22Rv1 (cell line): Measurements from ENCODE around the gene SLC25A11.
A peak's percentile ranks its signal among the peaks of the same experiment; 100 is the strongest.

Experiments
- H3K27ac ChIP-seq: fragments of 450-650 bp; 2 replicates; pipeline ENCODE4 v1.5.1; 2017
- ZFX ChIP-seq: fragments of 450-650 bp; IDR thresholded peaks from 2 replicates; pipeline ENCODE4 v1.6.1; 2017; ENCODE audit warnings: antibody characterized with exemption, borderline replicate concordance
- TF ChIP-seq, protein P1 (sequence below): fragments of 450-650 bp; IDR thresholded peaks from 2 replicates; pipeline ENCODE4 v1.5.1; 2017; ENCODE audit warnings: mild to moderate bottlenecking

The SLC25A11 gene

DNA sequence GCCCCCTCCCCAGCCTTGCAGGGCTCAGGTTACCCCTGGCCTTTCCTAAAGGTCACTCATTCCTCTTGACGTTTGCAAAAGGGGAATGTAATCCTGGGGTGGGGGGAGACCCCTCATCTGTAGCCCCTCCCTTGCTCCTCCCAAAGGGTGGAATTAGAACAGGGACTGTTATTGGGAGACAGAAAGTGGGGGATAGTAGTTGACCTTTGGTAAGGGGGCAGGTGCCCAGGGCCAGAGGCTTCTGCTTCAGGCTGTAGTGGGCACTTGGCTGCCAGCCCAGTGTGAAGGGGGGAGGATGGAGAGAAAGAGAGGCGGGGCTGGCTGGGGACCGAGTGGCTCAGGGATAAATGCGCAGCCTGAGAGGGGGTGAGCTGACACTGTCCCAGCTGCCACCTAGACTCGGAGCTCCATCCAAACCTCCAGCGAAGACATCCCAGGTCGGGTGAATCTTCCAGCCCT, 10.9 kb upstream of the SLC25A11 start, which contains the start of gene ENO3:
Gene ENO3 (plus strand): TSS at position 374 of the 459 bp plus-strand sequence. CDS start 711 bp downstream, outside the sequence.
- TF ChIP-seq, protein P1, sequence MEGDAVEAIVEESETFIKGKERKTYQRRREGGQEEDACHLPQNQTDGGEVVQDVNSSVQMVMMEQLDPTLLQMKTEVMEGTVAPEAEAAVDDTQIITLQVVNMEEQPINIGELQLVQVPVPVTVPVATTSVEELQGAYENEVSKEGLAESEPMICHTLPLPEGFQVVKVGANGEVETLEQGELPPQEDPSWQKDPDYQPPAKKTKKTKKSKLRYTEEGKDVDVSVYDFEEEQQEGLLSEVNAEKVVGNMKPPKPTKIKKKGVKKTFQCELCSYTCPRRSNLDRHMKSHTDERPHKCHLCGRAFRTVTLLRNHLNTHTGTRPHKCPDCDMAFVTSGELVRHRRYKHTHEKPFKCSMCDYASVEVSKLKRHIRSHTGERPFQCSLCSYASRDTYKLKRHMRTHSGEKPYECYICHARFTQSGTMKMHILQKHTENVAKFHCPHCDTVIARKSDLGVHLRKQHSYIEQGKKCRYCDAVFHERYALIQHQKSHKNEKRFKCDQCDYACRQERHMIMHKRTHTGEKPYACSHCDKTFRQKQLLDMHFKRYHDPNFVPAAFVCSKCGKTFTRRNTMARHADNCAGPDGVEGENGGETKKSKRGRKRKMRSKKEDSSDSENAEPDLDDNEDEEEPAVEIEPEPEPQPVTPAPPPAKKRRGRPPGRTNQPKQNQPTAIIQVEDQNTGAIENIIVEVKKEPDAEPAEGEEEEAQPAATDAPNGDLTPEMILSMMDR, result no peak
- no peak for TF ChIP-seq ZFX
- peak within 1 kb of the TSS; percentile 100 for H3K27ac ChIP-seq

DNA sequence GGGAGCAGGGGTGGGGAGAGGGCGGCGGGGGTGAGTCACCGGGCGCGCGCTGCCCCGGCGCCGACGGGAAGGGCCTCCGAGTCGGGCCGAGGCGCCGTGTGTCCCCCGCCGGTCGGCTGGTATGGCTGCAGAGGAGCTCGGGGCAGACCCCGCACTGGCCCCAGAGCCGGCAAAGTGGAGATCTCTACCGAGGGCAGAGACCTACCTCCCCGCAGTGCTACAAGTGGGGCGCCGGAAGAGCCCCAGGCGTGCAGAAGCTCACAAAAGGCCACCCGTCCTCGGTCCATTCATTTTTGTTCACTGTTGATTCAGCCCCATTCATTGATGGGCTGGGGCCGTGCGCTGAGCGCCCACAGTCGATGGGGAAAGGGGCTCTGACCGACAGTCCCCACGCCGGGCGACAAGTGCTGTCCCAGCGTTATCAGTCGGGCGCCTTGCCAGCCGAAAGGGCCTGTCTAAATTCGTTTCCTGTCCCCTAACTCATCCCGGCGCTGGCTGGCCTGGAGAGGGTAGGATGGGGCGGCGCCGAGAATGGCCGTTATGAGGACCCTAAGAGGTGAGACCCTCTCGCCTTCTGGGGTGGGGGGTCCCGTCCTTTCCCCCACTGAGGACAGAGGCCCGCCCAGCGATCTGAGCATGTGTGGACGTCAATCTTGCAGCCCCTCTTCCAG, 10.4 kb upstream of the SLC25A11 start:
- TF ChIP-seq ZFX, result no peak
- TF ChIP-seq, protein P1, result no peak
- H3K27ac ChIP-seq, result peak overlapping the region; percentile 100

DNA sequence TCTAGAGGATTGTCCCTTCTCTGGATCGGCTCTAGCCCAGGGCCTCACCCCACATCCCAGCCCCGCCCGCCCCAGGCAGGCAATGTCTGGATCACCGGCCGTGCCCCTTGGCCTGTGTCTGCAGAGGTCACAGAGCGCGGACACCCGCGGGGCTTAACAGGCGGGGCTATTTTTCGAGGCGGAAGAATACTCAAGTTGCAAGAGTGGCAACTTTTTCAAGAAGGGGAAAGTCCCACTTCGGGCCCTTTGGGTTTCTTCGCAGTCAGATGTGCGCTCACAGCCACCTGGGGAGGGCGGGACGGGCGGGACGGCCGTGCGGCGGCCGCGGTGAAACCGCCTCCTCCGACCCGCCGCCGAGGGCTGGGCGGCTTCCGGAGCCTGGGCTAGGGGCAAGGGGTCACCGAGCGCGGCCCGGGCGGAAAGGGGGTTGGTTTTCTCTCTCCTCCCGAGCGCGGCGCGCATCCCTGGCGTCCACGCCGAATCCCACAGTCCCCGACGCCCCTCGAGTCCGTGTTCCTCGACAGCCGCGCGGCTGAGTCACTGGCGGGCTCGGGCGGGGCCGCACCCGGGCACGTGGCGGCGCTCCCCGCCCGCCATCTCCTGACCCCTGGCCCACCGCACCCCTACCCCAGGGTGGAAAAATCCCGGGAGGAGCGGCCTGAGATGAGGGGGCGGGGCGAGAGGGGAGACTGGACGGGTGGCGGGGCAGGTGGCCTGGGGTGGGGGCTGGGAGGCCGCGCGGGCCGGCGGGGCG, 9.7 kb upstream of the SLC25A11 start:
- TF ChIP-seq ZFX, result no peak
- TF ChIP-seq, protein P1, result no peak
- H3K27ac ChIP-seq, result peak overlapping the region; percentile 100

DNA sequence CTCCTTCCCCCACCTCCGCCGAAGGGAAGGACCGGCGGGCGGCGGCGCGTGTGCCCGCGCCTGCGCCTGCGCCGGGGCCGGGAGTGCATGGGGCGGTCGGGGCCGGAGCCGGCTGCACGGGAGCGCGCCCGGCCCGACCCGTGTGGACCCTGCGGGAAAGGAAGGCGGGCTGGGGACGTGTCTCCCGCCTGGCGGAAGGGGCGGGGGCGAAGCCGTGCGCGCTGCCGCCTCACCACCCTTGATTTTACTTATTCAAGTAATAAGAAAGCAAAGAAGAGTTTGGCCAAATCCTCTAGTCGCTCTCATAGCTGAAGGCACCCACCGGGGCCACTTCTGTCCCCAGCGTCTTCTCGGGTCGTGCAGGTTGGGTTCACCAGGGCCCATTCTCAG, 9.1 kb upstream of the SLC25A11 start:
- no peak for TF ChIP-seq ZFX
- TF ChIP-seq, protein P1, result no peak
- peak overlapping the region; percentile 100 for H3K27ac ChIP-seq

DNA sequence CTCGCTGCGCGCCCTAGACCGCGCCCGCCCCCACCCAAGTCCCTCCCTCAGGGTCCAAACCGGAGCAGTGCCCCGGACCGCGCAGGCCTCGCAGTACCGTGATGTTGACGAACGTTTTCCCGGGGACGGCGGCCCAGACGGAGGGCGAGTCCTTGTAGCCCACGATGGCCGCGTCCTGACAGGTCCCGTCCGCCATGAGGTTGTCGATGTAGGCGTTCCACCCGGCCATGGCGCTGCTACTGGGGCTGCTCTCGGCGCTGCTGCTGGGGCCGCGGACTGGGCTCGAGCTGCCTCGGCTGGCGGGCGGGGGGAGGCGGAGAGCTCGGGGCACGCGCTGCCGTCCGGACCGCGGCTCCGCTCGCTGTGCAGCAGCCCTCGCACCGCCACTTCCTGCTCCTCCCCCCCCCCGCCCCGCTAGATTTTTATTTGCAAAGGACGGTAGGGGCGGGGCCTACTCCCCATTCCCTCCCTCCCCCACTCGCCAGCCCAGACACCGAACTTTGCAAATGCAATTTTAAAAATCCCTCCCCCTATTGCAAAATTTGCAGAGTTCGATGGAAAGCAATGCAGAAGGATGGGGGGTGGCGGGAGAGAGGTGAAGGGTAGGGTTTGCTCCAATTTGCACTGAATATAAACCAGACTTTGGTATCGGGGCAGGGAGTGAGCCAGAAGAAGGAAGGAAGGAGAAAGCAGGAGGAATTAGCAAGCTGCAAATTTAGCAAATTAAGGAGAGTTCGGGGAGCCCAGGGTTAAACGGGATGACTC, 8.5 kb upstream of the SLC25A11 start, which contains the start of gene PFN1:
Gene PFN1 (minus strand): TSS at position 365 of the 765 bp plus-strand sequence. CDS start 136 bp downstream, at position 229.
- TF ChIP-seq, protein P1, result no peak
- no peak for TF ChIP-seq ZFX
- peak within 1 kb of the TSS; percentile 100 for H3K27ac ChIP-seq

DNA sequence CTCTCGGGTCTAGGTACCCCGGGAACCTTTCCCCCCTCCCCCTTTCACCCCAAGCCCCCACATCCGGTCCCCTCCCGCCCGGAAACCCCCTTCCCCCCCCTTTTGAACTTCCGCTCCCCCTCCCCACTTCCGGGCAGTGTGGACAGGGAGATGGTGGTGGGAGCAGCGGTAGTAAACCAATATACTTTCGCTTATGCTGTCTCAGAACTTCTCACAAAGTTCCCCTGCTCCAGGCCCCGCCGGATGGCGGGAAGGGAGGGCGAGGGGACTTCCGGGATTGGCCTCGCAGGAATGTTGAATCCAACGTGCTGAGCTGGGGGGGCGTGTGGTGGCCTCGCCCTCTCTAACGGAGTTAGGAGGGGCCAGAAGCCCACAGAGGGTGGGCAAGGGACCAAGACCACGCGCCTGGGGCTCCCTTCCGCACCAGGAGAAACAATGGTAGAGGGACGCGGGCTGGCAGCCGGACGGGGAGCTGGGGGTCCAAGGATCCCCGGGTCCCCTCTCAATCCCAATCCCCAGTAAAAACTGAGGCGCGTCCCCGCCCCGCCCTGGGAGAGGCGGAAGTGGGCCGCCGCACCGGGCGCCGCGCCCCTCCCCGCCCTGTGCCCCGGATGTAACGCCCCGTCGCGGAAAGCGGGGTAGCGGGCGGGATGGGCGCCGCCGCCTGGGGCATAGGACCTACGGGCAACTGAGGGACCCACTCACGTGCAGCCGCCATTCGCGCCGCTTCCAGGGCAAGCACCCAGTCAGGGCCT, 7.7 kb upstream of the SLC25A11 start:
- peak overlapping the region; percentile 100 for H3K27ac ChIP-seq
- TF ChIP-seq, protein P1, result no peak
- no peak for TF ChIP-seq ZFX
